Stomach (tissue), 9 donors: ENCODE measurements around the gene PKP1. TPM values are rescaled to one million over a fixed set of nuclear protein-coding genes. Genes with fewer than 3 reads are reported as not detected.
"Not testable (repeated sequence)": the region's sequence is repeated elsewhere in the genome, so short reads cannot be mapped to it uniquely, and the experiment has no call there.

Experiments used
- DNase-seq, 2 donors: peaks; one replicate each; pipeline versions ENCODE4 v3.0.0 to v3.0.0-alpha.2; 2013 to 2019
- H3K27ac ChIP-seq, 5 donors: fragments of 200-600 bp in 4 of 5; sonication (generic) in 4 of 5; one replicate each; pipeline ENCODE4 v1.5.1; 2013 to 2019; ENCODE audit warnings: mild to moderate bottlenecking in 1 of 5, moderate library complexity in 1 of 5
- H3K27me3 ChIP-seq, 3 donors: fragments of 200-600 bp; sonication (generic); one replicate each; pipeline ENCODE4 v1.5.1; 2017 to 2019; ENCODE audit warnings: mixed run types in 1 of 3
- H3K36me3 ChIP-seq, 4 donors: fragments of 200-600 bp; sonication (generic); 1 replicate in 3 of 4; 2 replicates in 1 of 4; pipeline ENCODE4 v1.5.1; 2016 to 2019
- H3K4me1 ChIP-seq, 4 donors: fragments of 200-600 bp; sonication (generic); one replicate each; pipeline ENCODE4 v1.5.1; 2016 to 2019
- H3K4me3 ChIP-seq, 4 donors: fragments of 200-600 bp; sonication (generic) in 3 of 4; one replicate each; pipeline ENCODE4 v1.5.1; 2016 to 2019; ENCODE audit warnings: mild to moderate bottlenecking in 1 of 4
- H3K9me3 ChIP-seq, 4 donors: fragments of 200-600 bp; sonication (generic); one replicate each; pipeline ENCODE4 v1.5.1; 2016 to 2019
- EP300 ChIP-seq: sonication (generic); formaldehyde crosslinking; IDR thresholded peaks from one replicate; pipeline ENCODE4 v1.6.1; 2017; ENCODE audit warnings: antibody characterized with exemption
- POLR2A ChIP-seq, 4 donors: fragments of 450-650 bp; IDR thresholded peaks; one replicate each; pipeline ENCODE4 v1.6.1; 2016; ENCODE audit warnings: antibody characterized with exemption in 4 of 4, control low read depth in 2 of 4, mild to moderate bottlenecking in 1 of 4, moderate library complexity in 1 of 4
- POLR2AphosphoS5 ChIP-seq, 3 donors: sonication (generic); formaldehyde crosslinking; IDR thresholded peaks; one replicate each; pipeline ENCODE4 v1.6.1; 2016; ENCODE audit warnings: antibody characterized with exemption in 3 of 3
- WGBS, 5 donors: extraction: QIAGEN DNeasy Blood & Tissue Kit in 3 of 5; methylation state at CpG; one replicate each; pipeline versions ENCODE4 v1.1.5 to v1.1.7; 2013 to 2018; 5-methylcytosine and 5-hydroxymethylcytosine counted together
- intact Hi-C: fragments of 100-400 bp; cut with DNase I; formaldehyde crosslinking; loops from one replicate; pipeline ENCODE4 v1.15.1; 2023; ENCODE audit warnings: low total_unique reads
- polyA plus RNA-seq, 3 donors: library from polyadenylated mRNA; stranded (reverse); fragments of 200-250 nt; gene quantifications; one replicate each; pipeline ENCODE4 v1.2.3, GENCODE V29; 2013
- total RNA-seq, 5 donors: library from RNA; depleted of rRNA; stranded (reverse); fragments of >200 nt; gene quantifications; one replicate each; pipeline versions ENCODE4 v1.1.0 to v1.2.3, GENCODE V29; 2014 to 2016
- TF ChIP-seq, protein P1 (sequence below), 7 experiments: fragments of 450-650 bp in 4 of 7; fragments of 200-600 bp in 3 of 7; sonication (generic) in 3 of 7; IDR thresholded peaks; one replicate each; pipeline ENCODE4 v1.5.1; 2016 to 2019; ENCODE audit warnings: antibody characterized with exemption in 7 of 7, control low read depth in 2 of 7, mild to moderate bottlenecking in 1 of 7
- donor health status: healthy with polysubstance abuse.
- donor health status: Bipolar disorder and iron deficiency.
- donor health status: healthy.

The PKP1 gene
- total and polyA plus RNA-seq, 8 donors = under 0.01 to 42.2 (median 0.40) TPM; not detected in 2

DNA sequence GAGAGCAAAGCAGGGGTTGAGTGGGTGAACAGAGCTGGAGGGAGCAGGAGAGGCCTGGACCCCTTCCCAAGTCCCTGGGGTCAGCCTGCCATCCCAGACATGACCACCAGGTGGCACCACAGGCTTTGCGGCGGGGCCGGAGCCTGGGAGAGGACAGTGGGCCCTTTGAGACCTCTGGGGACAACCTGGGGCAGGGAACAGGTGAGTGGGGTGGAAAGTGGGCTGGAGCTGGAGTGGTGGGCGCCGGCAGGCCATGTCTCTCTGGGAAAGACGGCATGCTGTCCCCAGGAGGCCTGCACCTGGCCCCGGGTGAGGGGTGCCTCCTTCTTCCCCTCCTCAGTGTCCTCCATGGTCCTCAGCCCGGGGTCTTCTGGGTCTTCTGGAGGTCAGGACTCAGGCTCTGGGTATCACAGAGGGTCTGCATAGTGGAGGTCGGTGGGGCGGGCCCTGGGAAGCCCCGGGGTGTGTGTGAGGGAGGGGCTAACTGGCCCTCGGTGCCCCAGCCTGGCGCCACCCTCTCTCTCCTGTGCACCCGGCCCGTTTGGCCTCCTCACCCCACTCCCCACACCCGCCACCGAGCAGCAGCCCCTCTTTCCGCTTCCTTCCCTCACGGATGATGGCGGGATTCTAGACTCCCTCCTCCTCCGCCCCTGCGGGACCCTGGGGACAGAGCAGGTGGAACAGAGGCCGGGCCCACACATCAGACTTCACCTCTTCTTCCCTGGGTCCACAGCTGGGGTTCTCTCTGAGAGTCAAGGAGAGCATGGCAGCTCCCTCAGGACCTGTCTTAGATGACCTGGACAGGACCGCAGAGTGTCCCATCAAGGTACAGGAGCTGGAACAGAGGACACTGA, 28.5 kb upstream of the PKP1 start:
- DNase-seq = peak; percentile 72 to 77
- no peaks in the 10 kb centered on the region for H3K36me3 ChIP-seq
- intact Hi-C loops = loop anchor here (5.0 kb wide), 1 partner anchor 107 kb away; no protein-coding TSS in a partner anchor
- WGBS, 5 donors = 32 to 49% (median 46%) methylated on average over 20 to 24 of the region's 24 CpGs
- no peak overlapping the region for H3K27ac ChIP-seq
- H3K4me3 ChIP-seq = no peak overlapping the region
- H3K4me1 ChIP-seq = peaks cover 6 to 11% (median 6%) of the 10 kb centered on the region in 4 donors
- H3K27me3 ChIP-seq = peaks cover 5 to 32% (median 6%) of the 10 kb centered on the region in 3 donors
- TF ChIP-seq POLR2AphosphoS5 (IDR thresholded peaks at IDR 0.05) = no peak
- TF ChIP-seq, protein P1, sequence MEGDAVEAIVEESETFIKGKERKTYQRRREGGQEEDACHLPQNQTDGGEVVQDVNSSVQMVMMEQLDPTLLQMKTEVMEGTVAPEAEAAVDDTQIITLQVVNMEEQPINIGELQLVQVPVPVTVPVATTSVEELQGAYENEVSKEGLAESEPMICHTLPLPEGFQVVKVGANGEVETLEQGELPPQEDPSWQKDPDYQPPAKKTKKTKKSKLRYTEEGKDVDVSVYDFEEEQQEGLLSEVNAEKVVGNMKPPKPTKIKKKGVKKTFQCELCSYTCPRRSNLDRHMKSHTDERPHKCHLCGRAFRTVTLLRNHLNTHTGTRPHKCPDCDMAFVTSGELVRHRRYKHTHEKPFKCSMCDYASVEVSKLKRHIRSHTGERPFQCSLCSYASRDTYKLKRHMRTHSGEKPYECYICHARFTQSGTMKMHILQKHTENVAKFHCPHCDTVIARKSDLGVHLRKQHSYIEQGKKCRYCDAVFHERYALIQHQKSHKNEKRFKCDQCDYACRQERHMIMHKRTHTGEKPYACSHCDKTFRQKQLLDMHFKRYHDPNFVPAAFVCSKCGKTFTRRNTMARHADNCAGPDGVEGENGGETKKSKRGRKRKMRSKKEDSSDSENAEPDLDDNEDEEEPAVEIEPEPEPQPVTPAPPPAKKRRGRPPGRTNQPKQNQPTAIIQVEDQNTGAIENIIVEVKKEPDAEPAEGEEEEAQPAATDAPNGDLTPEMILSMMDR (IDR thresholded peaks at IDR 0.05) = peak in 6 of 7 experiments; percentile 90 to 98 (median 94)
- no peaks in the 10 kb centered on the region for H3K9me3 ChIP-seq

DNA sequence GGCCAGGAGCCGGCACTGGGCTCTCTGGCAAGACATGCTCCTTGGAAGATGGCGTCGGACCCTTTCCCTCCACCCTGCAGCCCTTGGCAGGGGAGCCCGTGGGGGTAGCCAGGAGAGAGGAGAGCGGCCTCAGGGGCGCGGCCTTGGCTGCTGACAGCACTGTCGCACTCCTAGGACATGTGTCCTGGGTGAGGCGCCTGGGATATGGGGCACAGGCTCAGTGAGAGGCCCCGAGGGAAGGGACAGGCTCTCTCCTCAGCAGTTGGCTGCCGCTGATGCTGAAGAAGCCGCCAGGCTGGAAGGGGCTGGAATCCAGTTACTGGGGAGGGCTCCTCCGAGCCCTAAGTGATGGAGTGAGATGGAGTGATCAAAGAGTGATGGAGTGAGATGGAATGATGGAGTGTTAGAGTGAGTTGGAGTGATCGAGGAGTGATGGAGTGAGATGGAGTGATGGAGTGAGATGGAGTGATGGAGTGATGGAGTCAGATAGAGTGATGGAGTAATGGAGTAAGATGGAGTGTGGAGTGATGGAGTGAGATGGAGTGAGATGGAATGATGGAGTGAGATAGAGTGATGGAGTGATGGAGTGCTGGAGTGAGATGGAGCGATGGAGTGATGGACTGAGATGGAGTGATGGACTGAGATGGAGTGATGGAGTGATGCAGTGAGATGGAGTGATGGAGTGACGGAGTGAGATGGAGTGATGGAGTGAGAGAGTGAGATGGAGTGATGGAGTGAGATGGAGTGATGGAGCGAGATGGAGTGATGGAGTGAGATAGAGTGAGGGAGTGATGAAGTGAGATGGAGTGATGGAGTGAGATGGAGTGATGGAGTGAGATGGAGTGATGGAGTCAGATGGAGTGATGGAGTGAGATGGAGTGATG, 27.6 kb upstream of the PKP1 start:
- Histone ChIP-seq H3K9me3 (no peaks in the 10 kb centered on the region), H3K27ac (no peak overlapping the region), H3K27me3 (peaks cover 8 to 40% (median 11%) of the 10 kb centered on the region in 3 donors), H3K36me3 (no peaks in the 10 kb centered on the region), H3K4me1 (peaks cover 10 to 15% (median 12%) of the 10 kb centered on the region in 4 donors), H3K4me3 (no peak overlapping the region)
- intact Hi-C loops = no loop called here
- no peak for TF ChIP-seq EP300
- TF ChIP-seq POLR2A (IDR thresholded peaks at IDR 0.05) = peak in 1 of 4 donors; percentile 9
- DNase-seq = no peak
- WGBS, 5 donors = 80 to 87% (median 85%) methylated on average over 15 to 17 of the region's 17 CpGs

- Histone ChIP-seq H3K4me1 (peaks cover 10 to 15% (median 12%) of the 10 kb centered on the region in 4 donors), H3K27me3 (peaks cover 8 to 51% (median 14%) of the 10 kb centered on the region in 3 donors)
- DNase-seq, intact Hi-C loops, H3K36me3 ChIP-seq, H3K9me3 ChIP-seq, H3K27ac ChIP-seq, H3K4me3 ChIP-seq: not testable (repeated sequence)
Measured at GRCh38 chr1:201258132-201258531, 25.2 kb upstream of the PKP1 start.

DNA sequence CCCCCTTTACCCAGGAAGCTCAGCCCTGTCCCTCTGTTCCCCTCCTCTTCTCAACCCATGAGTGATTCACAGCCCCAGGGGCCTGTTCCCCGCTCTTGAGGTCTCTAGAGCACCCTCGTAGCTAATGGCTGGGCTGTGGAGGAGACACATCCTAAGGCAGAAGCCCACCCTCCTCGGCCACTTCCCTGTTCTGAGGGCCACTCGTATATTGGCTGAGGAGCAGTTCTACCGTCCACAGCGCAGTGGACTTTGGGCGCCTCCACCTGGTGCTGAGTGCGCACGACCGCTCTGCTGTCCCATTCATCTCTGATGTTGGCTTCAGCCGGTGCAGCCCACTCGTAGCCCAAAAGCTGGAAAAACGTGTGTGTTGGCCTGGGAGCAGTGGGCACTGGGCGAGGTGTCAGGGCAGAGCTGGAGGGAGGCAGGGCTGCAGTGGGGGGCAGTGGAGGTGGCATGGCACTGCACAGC, 24.5 kb upstream of the PKP1 start:
- DNase-seq = no peak

More for the DNA sequence above, 24.5 kb upstream of the PKP1 start:
- H3K4me3 ChIP-seq = no peak overlapping the region
- peaks cover 10 to 15% (median 12%) of the 10 kb centered on the region in 4 donors for H3K4me1 ChIP-seq
- no peaks in the 10 kb centered on the region for H3K36me3 ChIP-seq
- peaks cover 8 to 54% (median 14%) of the 10 kb centered on the region in 3 donors for H3K27me3 ChIP-seq
- intact Hi-C loops = no loop called here
- 79 to 93% (median 85%) methylated on average over 14 of the region's 14 CpGs for WGBS, 5 donors
- H3K9me3 ChIP-seq = no peaks in the 10 kb centered on the region
- H3K27ac ChIP-seq = no peak overlapping the region
- TF ChIP-seq POLR2AphosphoS5 (IDR thresholded peaks at IDR 0.05) (no peak), POLR2A (IDR thresholded peaks at IDR 0.05) (no peak), EP300 (no peak)
- TF ChIP-seq, protein P1 (IDR thresholded peaks at IDR 0.05) = no peak
